ENCODE data around the gene MAPKAPK3. TPM values are rescaled to one million over a fixed set of nuclear protein-coding genes. Genes with fewer than 3 reads are reported as not detected.

MAPKAPK3 gene
- total and polyA plus RNA-seq, 2 of the 4 experiments (the other 2 are of a cell fraction): 38.3 to 57.2 TPM

- no TSS peak for BruUV-seq (replicated peaks)
- ATAC-seq (ENCODE audit: low read depth): no peak
- Histone ChIP-seq H4K8ac (ENCODE audit: low read depth in 2 of 2, low read length in 2 of 2) (no peak overlapping the region), H3K14ac (replicated peaks; ENCODE audit: low read depth, low read length) (no peak overlapping the region), H2AK5ac (ENCODE audit: low read depth, low read length) (no peak overlapping the region), H4K5ac (ENCODE audit: low read depth, low read length) (no peak overlapping the region), H4K91ac (ENCODE audit: insufficient read depth, low read depth, low read length) (no peak overlapping the region), H3K9ac (ENCODE audit: low read depth, low read length) (no peak overlapping the region), H2BK20ac (ENCODE audit: low read depth, low read length) (no peak overlapping the region), H2AFZ (replicated peaks; ENCODE audit: low read length, poor library complexity) (no peak overlapping the region), H3K79me1 (ENCODE audit: low read depth in 1 of 2, low read length in 2 of 2) (no peaks in the 10 kb centered on the region), H3K9me3 (ENCODE audit: control insufficient read depth, insufficient read depth, low read length) (no peaks in the 10 kb centered on the region), H3K4ac (ENCODE audit: low read depth, low read length) (no peak overlapping the region), H4K20me1 (ENCODE audit: insufficient read depth, low read length) (no peaks in the 10 kb centered on the region; the same call in 1 of the 2 replicates), H3K27me3 (ENCODE audit: control insufficient read depth, insufficient read depth, low read length) (no peaks in the 10 kb centered on the region; the same call in 1 of the 2 replicates), H3K56ac (ENCODE audit: extremely low read depth, insufficient read depth, low read length) (no peak overlapping the region), H3K27ac (ENCODE audit: insufficient read depth, low read length) (no peak overlapping the region), H3K18ac (ENCODE audit: low read depth, low read length) (no peak overlapping the region), H3K36me3 (ENCODE audit: control insufficient read depth, insufficient read depth, low read length) (no peaks in the 10 kb centered on the region), H2AK9ac (replicated peaks; ENCODE audit: low read depth, low read length, poor library complexity) (no peak overlapping the region), H3K4me3 (ENCODE audit: insufficient read depth, low read depth, low read length) (no peak overlapping the region), H3K4me2 (ENCODE audit: low read depth, low read length) (no peak overlapping the region), H3K4me1 (ENCODE audit: control insufficient read depth, insufficient read depth, low read length) (no peaks in the 10 kb centered on the region), H3K23ac (ENCODE audit: low read depth, low read length) (no peak overlapping the region), H2BK120ac (ENCODE audit: low read depth, low read length) (no peak overlapping the region), H3K9me1 (ENCODE audit: insufficient read depth, low read length) (no peaks in the 10 kb centered on the region), H2BK5ac (ENCODE audit: low read depth, low read length, poor library complexity, severe bottlenecking) (no peak overlapping the region), H2BK15ac (ENCODE audit: low read depth, low read length) (no peak overlapping the region)
- intact Hi-C loops (cut with micrococcal nuclease): no loop called here
- dilution Hi-C loops (cut with HindIII; ENCODE audit: low sequenced_read_pairs, unreplicated experiment): no loop called here
- in situ Hi-C loops (cut with MboI; ENCODE audit: low sequenced_read_pairs): no loop called here
- 92% methylated on average over 2 of the region's 8 CpGs; no CpG with 5 or more reads in 1 of the 2 experiments for WGBS, 2 experiments (ENCODE audit: extremely low coverage in 2 of 2, insufficient read length in 1 of 2)
- ChIA-PET CTCF (interaction anchor here (0.6 kb wide), 1 partner anchor 13 kb away, joined by 4 read pairs; no protein-coding TSS in a partner anchor), POLR2A (ENCODE audit: unreplicated experiment) (no interaction called here)
- DNase-seq: no peak
- TF ChIP-seq RCOR1 (IDR thresholded peaks at IDR 0.05; ENCODE audit: insufficient replicate concordance, low read length) (no peak), RAD21 (IDR thresholded peaks at IDR 0.05; ENCODE audit: low read length) (no peak), BHLHE40 (IDR thresholded peaks at IDR 0.05; ENCODE audit: low read depth, low read length) (no peak), CHD1 (IDR thresholded peaks at IDR 0.05; ENCODE audit: low read depth, low read length) (no peak), NFE2L2 (IDR thresholded peaks at IDR 0.05; ENCODE audit: low read depth, low read length) (no peak), USF2 (IDR thresholded peaks at IDR 0.05; ENCODE audit: low read depth, low read length) (no peak), MAFK (IDR thresholded peaks at IDR 0.05; ENCODE audit: low read depth, low read length) (no peak), MAZ (IDR thresholded peaks at IDR 0.05; ENCODE audit: borderline replicate concordance, low read depth, low read length) (no peak), POLR2A (IDR thresholded peaks at IDR 0.05; ENCODE audit: low read depth, low read length) (no peak), SMC3 (IDR thresholded peaks at IDR 0.05; ENCODE audit: low read depth, low read length) (no peak), MXI1 (IDR thresholded peaks at IDR 0.05; ENCODE audit: borderline replicate concordance, low read depth, low read length) (no peak), ELK1 (IDR thresholded peaks at IDR 0.05; ENCODE audit: borderline replicate concordance, low read depth, low read length) (no peak), FOS (IDR thresholded peaks at IDR 0.05; ENCODE audit: low read depth, low read length) (no peak), RFX5 (IDR thresholded peaks at IDR 0.05; ENCODE audit: low read depth, low read length) (no peak), CEBPB (IDR thresholded peaks at IDR 0.05; ENCODE audit: low read depth, low read length) (no peak)
- TF ChIP-seq, protein P1, sequence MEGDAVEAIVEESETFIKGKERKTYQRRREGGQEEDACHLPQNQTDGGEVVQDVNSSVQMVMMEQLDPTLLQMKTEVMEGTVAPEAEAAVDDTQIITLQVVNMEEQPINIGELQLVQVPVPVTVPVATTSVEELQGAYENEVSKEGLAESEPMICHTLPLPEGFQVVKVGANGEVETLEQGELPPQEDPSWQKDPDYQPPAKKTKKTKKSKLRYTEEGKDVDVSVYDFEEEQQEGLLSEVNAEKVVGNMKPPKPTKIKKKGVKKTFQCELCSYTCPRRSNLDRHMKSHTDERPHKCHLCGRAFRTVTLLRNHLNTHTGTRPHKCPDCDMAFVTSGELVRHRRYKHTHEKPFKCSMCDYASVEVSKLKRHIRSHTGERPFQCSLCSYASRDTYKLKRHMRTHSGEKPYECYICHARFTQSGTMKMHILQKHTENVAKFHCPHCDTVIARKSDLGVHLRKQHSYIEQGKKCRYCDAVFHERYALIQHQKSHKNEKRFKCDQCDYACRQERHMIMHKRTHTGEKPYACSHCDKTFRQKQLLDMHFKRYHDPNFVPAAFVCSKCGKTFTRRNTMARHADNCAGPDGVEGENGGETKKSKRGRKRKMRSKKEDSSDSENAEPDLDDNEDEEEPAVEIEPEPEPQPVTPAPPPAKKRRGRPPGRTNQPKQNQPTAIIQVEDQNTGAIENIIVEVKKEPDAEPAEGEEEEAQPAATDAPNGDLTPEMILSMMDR (conservative IDR thresholded peaks at IDR 0.05; ENCODE audit: low read depth, low read length): no peak
Observed at GRCh38 chr3:50651445-50651844, 34.5 kb downstream of the MAPKAPK3 start.

Measured in IMR-90 (cell line).